PC-9 (cell line): Measurements from ENCODE around the gene ELFN1. TPM values are rescaled to one million over a fixed set of nuclear protein-coding genes. Genes with fewer than 3 reads are reported as not detected.

Experiments used
- BruUV-seq: library from RNA; stranded (reverse); fragments of 400-500 nt; replicated peaks from 2 replicates; lab custom pipeline; 2021; lab: Mats Ljungman, UMichigan
- CTCF ChIA-PET: fragments of 300-600 bp; sonication (Branson Sonifier 250); formaldehyde crosslinking; loops from one replicate; lab custom pipeline; 2022; ENCODE audit warnings: antibody characterized with exemption; lab: Charles Lee
- POLR2A ChIA-PET: fragments of 300-600 bp; sonication (Branson Sonifier 250); formaldehyde crosslinking; loops from one replicate; lab custom pipeline; 2022; ENCODE audit warnings: antibody characterized with exemption; ENCODE audit not compliant: unreplicated experiment; lab: Charles Lee
- DNase-seq, 2 experiments: peaks; one replicate each; pipeline versions ENCODE4 v3.0.0 to v3.0.0-alpha.2; 2015 to 2022; ENCODE audit warnings: mixed read lengths in 1 of 2
- H2AFZ ChIP-seq: fragments of 200-600 bp; sonication (generic); 2 replicates; pipeline ENCODE4 v1.8.1; 2017; ENCODE audit warnings: antibody characterized with exemption
- H3F3A ChIP-seq: fragments of 200-600 bp; sonication (generic); 2 replicates; pipeline ENCODE4 v1.8.1; 2017; ENCODE audit warnings: antibody characterized with exemption, mild to moderate bottlenecking, low read depth; ENCODE audit not compliant: insufficient read depth
- H3K27ac ChIP-seq: fragments of 200-600 bp; sonication (generic); 2 replicates; pipeline ENCODE4 v1.6.1; 2016; ENCODE audit warnings: mixed run types
- H3K27me3 ChIP-seq: fragments of 200-600 bp; sonication (generic); 2 replicates; pipeline ENCODE4 v1.6.1; 2016; ENCODE audit warnings: low read depth, mixed run types; ENCODE audit not compliant: insufficient read depth
- H3K36me3 ChIP-seq: fragments of 200-600 bp; sonication (generic); 2 replicates; pipeline ENCODE4 v1.6.1; 2016; ENCODE audit warnings: low read depth, mixed run types
- H3K4me1 ChIP-seq: fragments of 200-600 bp; sonication (generic); replicated peaks from 2 replicates; pipeline ENCODE4 v1.6.1; 2016; ENCODE audit warnings: mixed run types; ENCODE audit not compliant: insufficient read depth
- H3K4me2 ChIP-seq: fragments of 200-600 bp; sonication (generic); 2 replicates; pipeline ENCODE4 v1.6.1; 2017; ENCODE audit warnings: mixed run types
- H3K4me3 ChIP-seq: fragments of 200-600 bp; sonication (generic); 2 replicates; pipeline ENCODE4 v1.6.1; 2016; ENCODE audit warnings: mixed run types
- H3K79me2 ChIP-seq: fragments of 200-600 bp; sonication (generic); 2 replicates; pipeline ENCODE4 v1.6.1; 2017; ENCODE audit warnings: low read depth, mixed run types
- H3K9me2 ChIP-seq: fragments of 200-600 bp; sonication (generic); 2 replicates; pipeline ENCODE4 v1.8.1; 2017; ENCODE audit warnings: mild to moderate bottlenecking; ENCODE audit not compliant: insufficient read depth
- H3K9me3 ChIP-seq: fragments of 200-600 bp; sonication (generic); 2 replicates; pipeline ENCODE4 v1.8.1; 2016; ENCODE audit warnings: low read depth; ENCODE audit not compliant: insufficient read depth
- H4K20me1 ChIP-seq: fragments of 200-600 bp; sonication (generic); 2 replicates; pipeline ENCODE4 v1.8.1; 2017; ENCODE audit not compliant: insufficient read depth
- CTCF ChIP-seq: fragments of 200-600 bp; sonication (generic); conservative IDR thresholded peaks from 2 replicates; pipeline ENCODE4 v1.6.1; 2017; ENCODE audit warnings: mixed run types, antibody characterized with exemption, mild to moderate bottlenecking, moderate library complexity
- EZH2 ChIP-seq: fragments of 200-600 bp; sonication (generic); IDR thresholded peaks from 2 replicates; pipeline ENCODE4 v1.8.0; 2017; ENCODE audit warnings: antibody characterized with exemption, low read depth
- intact Hi-C: fragments of 100-400 bp; cut with micrococcal nuclease; formaldehyde crosslinking; loops from one replicate; pipeline ENCODE4 v1.10.0; 2022; ENCODE audit not compliant: unreplicated experiment
- total RNA-seq: library from RNA; stranded (reverse); gene quantifications from 2 replicates; pipeline ENCODE4 v1.2.3, GENCODE V29; 2021

The ELFN1 gene
- total RNA-seq, 1 experiment from 2014 or later, result 0.09 TPM

- H3K27ac ChIP-seq, result no peak overlapping the region
- H3K4me1 ChIP-seq, result no peaks in the 10 kb centered on the region
- no peak overlapping the region for H3K4me3 ChIP-seq
- TF ChIP-seq EZH2, result no peak
- no peak for TF ChIP-seq CTCF
- POLR2A ChIA-PET, result no interaction called here
- H3F3A ChIP-seq, result peaks cover 3% of the 10 kb centered on the region; the same call in 1 of the 2 replicates
- no peaks in the 10 kb centered on the region for H3K79me2 ChIP-seq
- no peak for DNase-seq
- H3K9me3 ChIP-seq, result no peaks in the 10 kb centered on the region
- no peak overlapping the region for H2AFZ ChIP-seq
- no peak overlapping the region for H3K4me2 ChIP-seq
- no peaks in the 10 kb centered on the region; the same call in 1 of the 2 replicates for H4K20me1 ChIP-seq
- intact Hi-C loops, result no loop called here
- CTCF ChIA-PET, result no interaction called here
- no peaks in the 10 kb centered on the region for H3K36me3 ChIP-seq
- peaks cover 96% of the 10 kb centered on the region for H3K27me3 ChIP-seq
- no TSS peak for BruUV-seq
- H3K9me2 ChIP-seq, result no peaks in the 10 kb centered on the region
These were observed 82.9 kb downstream of the ELFN1 start for GRCh38 chr7:1752771-1753563.

GRCh38 chr7:1753564-1753867 is 83.4 kb downstream of the ELFN1 start:
- no peak for DNase-seq
- Histone ChIP-seq H3K4me1 (no peaks in the 10 kb centered on the region), H3K9me3 (no peaks in the 10 kb centered on the region), H3K36me3 (no peaks in the 10 kb centered on the region), H2AFZ (no peak overlapping the region), H3K27ac (no peak overlapping the region), H3K4me3 (no peak overlapping the region), H3K27me3 (peaks cover 93% of the 10 kb centered on the region), H3F3A (peaks cover 3% of the 10 kb centered on the region; the same call in 1 of the 2 replicates), H3K9me2 (no peaks in the 10 kb centered on the region), H4K20me1 (no peaks in the 10 kb centered on the region; the same call in 1 of the 2 replicates), H3K79me2 (no peaks in the 10 kb centered on the region), H3K4me2 (no peak overlapping the region)
- intact Hi-C loops, result no loop called here
- no TSS peak for BruUV-seq
- POLR2A ChIA-PET, result no interaction called here
- TF ChIP-seq CTCF, result no peak
- TF ChIP-seq EZH2, result no peak
- CTCF ChIA-PET, result no interaction called here

GRCh38 chr7:1754345-1754908 is 84.3 kb downstream of the ELFN1 start:
- no peak for DNase-seq
- H3K9me3 ChIP-seq, result no peaks in the 10 kb centered on the region
- no peak overlapping the region for H3K4me2 ChIP-seq
- no TSS peak for BruUV-seq
- H4K20me1 ChIP-seq, result no peaks in the 10 kb centered on the region; the same call in 1 of the 2 replicates
- peaks cover 89% of the 10 kb centered on the region for H3K27me3 ChIP-seq
- H3K4me1 ChIP-seq, result no peaks in the 10 kb centered on the region
- no peak overlapping the region for H3K4me3 ChIP-seq
- H3F3A ChIP-seq, result peaks cover 3% of the 10 kb centered on the region; the same call in 1 of the 2 replicates
- H3K36me3 ChIP-seq, result no peaks in the 10 kb centered on the region
- intact Hi-C loops, result no loop called here
- no peaks in the 10 kb centered on the region for H3K9me2 ChIP-seq
- H3K27ac ChIP-seq, result no peak overlapping the region
- TF ChIP-seq CTCF (no peak), EZH2 (no peak)
- no peaks in the 10 kb centered on the region for H3K79me2 ChIP-seq
- ChIA-PET POLR2A (no interaction called here), CTCF (no interaction called here)
- no peak overlapping the region for H2AFZ ChIP-seq
